GM18498 (cell line): ENCODE results near the gene SHF.
"Not testable (repeated sequence)": the region's sequence is repeated elsewhere in the genome, so short reads cannot be mapped to it uniquely, and the experiment has no call there.

Source experiments
- ATAC-seq: cut with Tn5 transposase; IDR thresholded peaks from one replicate; pipeline ENCODE4 v1.9.1; 2021; ENCODE audit warnings: mild to moderate bottlenecking, moderate library complexity; ENCODE audit not compliant: unreplicated experiment

SHF gene, protein sequence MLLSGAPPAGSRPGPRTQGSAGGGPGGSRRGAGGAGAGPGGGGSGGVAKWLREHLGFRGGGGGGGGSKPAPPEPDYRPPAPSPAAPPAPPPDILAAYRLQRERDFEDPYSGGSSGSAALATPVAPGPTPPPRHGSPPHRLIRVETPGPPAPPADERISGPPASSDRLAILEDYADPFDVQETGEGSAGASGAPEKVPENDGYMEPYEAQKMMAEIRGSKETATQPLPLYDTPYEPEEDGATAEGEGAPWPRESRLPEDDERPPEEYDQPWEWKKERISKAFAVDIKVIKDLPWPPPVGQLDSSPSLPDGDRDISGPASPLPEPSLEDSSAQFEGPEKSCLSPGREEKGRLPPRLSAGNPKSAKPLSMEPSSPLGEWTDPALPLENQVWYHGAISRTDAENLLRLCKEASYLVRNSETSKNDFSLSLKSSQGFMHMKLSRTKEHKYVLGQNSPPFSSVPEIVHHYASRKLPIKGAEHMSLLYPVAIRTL

DNA sequence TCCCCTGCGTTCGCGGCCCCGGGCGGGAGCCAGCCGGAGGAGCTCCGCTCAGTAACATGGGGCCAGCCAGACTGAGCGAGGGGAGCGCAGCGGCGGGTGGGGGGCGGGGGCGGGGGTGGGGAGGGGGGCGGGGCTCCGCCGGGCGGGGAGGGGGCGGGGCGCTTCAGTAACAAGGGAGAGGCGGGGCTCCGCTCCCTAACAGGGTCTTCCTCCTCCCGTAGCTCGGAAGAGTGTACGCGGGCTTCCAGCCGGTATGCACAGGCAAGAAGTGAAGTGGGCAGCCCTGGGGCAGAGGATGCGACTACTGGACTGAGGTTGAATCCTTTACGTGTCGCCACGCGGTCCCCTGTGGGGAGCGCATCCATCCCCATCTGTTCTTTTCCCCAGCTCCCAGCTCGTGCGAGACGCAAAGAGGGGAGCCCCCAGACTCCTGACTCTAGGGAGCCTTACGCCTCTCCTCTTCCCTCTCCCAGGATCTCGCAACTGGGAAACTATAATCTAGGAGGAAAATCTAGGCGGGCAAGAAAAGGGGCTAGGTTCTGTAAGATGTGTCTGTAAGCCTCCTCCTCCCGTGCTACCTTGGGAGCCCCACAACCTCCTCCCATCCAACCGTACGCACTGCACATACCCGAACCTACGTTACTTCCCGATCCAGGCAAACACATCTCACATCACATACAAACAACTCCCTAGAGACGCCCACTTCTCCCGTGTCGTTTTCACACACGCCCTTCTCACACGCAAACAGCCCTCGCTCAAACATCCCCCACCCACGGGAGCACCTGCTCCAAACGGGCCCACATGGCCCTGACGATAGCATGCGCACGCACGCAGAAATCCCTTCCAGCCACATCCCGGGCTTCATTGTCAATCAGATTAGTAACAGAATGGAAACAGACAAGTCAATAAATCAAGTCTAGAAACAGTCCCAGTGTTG is at the start of gene SHF:
TSS of gene SHF (minus strand) at position 73 of the 937 bp plus-strand sequence. CDS start at position 58, 15 bp downstream.
- ATAC-seq = no peak

DNA sequence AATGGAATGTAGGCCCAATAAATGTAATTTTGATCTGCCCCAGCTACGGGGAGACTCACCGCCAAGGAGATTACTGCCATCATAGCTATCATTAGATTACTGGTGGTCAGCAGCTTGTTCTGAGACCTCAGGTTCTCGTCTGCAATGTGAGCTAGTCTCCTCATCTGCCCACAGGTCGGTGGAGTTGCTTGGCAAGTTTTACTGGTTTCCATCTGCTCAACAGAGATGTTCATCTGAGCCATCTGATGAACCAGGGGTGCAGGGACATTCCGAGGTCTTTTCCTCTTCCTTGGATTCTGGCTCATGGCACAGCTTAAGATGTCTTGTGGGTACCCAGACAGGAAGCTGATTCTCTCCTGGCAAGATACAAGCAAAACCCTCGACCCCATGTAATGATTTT is 49.0 kb upstream of the SHF start:
- ATAC-seq = not testable (repeated sequence)

DNA sequence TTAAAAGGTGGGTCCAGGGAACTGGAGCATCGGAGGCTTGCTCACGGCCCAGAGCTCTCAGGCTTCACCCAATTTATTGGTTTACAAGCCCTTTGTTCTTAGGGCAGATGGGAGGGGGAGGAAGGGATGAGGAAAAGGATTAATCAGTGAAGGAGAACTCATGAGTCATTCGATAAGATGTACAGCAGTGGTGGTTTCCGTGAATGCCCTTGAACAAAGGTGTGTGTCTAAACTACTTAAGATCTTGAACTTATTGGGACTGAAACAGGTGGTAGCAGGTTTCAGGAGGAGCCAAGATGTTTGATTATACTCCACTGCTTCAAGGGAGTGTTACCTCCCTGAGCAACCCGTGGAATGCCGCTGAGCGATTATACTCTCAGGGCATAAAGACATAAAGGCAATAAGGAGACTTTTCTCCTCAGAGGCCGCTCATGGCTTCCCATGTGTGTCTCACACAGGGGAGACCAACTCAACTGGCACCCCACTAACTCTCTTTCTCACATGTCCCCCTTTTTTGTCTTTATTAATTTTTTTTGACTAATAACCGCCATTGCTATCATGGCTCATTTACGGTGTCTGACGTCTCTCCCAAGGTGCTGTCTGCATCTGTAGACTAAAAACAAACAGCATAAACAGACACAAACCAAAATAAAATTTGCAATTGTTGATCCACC is 46.9 kb upstream of the SHF start:
- ATAC-seq = no peak

DNA sequence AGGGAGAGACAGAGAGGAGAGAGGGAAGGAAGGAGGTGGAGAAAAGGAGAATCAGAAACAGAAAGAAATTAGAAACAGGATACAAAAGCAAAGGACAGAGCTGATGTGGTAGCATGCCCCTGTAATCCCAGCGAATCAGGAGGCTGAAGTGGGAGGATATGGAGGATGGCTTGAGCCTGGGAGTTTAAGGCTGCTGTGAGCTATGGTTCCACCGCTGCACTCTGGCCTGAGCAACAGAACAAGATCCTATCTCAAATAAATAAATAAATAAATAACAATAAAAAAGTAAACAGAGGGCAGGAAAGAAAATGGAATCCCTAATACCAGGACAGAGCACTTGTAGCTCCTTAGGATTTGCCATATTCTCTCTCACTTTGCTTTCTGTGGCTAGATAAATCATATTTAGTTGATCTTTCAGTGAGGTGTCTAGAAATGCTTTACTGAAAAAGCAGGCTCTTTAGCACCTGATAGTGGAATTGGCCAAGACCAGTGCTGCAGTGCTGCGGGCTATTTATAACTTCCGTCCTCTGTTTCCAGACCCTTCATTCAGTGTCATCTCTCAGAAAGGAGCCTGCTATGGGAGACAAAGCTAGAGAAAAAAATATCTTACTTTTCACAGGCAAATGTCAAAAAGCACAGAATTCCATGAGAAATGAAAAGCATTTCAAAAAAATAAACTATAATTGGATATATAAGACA is 44.2 kb upstream of the SHF start:
- no peak for ATAC-seq

DNA sequence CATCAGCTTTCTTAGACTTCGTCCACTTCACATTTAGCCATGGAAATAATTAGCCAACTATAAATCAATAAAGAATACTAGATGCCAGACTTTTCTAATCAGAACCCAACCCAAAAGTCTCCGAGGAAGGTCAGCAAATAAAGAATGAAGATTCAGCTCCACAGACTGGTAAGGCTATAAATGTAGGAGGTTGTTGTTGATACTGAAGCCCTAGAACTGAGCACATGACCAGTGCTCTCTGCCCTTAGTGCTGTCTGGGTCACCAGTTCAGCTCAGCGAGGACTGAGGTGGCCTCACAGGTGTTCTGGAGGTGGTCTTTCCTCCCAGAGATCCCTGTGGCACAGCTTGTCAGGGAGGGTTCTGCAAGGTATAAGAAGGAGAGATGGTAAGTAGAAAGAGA is 43.4 kb upstream of the SHF start:
- ATAC-seq = no peak

DNA sequence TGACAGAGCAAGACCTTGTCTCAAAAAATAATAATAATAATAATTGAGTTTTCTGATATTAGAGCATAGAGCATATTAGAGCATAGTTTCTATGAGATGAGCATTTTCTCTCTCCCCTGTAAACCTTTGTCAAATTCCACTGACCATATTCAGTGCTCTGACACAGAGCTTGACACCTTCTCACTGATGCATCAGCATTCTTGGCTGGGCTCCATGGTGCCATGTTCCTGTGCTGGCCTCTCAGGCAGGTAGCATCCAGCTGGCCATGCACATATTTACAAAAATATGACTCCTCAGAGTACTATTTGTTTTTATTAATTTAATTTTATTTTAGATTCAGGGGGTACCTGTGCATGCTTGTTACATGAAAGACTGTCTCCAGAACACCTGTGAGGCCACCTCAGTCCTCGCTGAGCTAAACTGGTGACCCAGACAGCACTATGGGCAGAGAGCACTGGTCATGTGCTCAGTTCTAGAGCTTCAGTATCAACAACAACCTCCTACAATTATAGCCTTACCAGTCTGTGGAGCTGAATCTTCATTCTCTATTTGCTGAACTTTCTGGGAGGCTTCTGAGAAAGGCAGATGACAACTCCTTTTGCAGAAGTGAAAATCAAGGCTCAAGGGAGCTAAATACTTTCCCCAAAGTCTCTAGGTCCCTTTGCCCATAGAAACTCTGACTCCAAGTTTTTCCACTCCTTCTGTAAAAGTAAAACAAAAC is 42.6 kb upstream of the SHF start:
- ATAC-seq = no peak

DNA sequence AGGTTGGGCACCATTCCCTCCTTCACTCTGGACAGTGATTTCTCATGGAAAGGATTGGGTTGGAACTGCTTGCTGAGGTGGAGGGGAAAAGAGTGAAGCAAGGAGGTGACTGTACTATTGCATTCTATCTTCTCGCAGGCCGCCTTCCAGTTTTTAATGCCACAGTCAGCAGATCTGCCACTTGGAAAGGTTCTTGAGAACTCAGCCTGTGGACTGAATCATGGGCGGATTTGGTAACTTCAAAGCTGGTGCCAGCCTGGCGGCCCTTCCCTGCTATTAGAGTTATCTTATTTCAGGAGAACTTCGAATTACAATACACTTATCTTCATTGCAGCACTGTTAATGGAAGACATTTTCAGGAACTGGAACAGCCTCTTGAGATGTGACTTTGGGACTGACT is 41.2 kb upstream of the SHF start:
- no peak for ATAC-seq

DNA sequence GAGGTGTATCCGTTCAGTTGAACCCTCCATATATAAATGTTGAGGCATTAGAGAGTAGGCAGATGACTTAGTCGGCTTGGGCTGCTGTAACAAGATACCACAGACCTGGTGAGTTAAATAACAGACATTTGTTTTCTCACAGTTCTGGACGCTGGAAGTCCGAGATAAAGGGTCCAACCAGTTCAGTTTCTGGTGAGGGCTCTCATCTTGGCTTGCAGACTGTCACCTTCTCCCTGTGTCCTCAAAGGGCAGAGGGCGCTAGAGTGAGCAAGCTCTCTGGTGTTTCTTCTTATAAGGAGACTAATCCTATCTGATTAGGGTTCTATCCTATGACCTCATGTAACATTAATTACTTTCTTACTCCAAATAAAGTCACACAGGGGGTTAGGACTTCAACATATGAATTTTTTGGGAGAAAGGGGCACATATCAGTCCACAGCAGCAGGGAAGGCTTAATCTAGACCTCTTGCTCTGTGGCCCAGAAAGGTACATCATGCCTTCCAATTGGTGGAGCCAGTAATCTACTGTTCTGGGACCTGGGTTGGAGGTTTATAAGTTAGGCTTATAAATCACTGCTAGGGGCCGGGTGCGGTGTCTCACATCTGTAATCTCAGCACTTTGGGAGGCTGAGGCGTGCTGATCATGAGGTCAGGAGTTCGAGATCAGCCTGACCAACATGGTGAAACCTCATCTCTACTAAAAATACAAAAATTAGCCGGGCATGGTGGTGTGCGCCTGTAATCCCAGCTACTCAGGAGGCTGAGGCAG is 37.9 kb upstream of the SHF start:
- ATAC-seq = no peak

DNA sequence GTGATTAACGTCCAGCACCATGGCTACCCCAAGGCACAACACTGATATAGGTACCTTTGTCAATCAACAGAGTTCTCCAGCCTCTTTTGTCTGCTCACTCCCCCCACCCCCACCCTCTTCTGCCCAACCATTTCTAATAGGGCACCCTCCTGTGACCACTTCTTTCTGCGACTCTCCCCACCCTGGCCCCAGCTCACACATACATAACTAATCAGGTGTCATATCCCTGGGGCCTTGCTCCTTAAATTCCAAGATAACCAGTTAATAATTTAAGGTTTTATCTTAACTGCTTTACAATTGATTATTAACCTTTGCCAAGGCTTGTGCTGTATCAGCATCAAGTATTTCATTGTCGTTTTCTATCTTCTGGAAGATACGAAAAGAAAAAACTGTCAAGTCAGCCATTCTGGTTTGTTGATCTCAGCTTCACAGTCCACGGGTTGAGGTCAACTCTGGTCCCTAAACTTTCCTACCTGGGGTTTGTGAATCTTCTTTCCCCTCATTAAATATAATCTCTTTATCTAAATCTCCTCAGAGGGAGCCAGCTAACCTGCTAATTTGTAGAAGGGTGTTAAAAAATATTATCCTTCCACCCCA is 37.0 kb upstream of the SHF start:
- ATAC-seq = no peak

DNA sequence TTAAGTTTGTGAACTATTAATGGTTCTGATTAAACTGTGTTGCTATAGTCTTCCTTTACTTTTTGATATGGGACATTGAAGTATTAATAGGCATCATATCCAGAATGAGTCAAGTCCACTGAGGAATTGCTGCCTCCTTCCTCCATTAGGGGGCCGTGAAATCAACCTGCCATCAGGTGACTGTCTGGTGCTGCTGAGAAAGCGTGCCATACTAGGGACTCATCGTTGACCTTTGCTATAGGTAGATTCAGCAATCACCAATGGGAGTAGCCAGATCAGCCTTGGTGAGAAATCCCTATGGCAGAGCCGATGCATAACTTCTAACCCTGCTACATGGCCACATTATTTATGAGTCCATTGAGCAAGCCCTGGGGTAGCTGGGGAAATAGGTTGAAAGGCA is 34.2 kb upstream of the SHF start:
- ATAC-seq = no peak

DNA sequence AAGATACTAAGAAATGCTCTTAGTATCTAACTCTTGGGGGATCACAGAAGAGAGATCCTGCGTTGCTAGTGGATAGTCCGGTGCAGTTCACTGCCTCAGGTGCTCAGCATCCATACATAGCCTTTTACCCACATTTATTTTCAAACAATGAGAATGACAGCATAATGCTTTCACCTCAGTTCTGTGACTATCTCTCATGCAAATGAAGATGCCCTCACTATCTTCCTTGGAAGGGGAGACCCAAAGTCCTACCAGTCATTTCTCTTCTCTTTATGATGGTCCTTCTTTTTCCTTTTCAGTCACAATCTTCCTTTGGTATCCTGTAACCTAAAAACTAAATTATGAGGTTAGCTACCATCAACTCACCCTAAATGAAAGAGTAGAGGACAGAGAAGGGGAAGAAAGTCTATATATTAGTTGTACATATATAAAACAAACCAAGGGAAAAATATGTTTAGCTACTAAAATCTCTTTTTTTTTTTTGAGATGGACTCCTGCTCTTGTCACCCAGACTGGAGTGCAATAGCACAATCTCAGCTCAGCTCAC is 33.4 kb upstream of the SHF start:
- no peak for ATAC-seq

DNA sequence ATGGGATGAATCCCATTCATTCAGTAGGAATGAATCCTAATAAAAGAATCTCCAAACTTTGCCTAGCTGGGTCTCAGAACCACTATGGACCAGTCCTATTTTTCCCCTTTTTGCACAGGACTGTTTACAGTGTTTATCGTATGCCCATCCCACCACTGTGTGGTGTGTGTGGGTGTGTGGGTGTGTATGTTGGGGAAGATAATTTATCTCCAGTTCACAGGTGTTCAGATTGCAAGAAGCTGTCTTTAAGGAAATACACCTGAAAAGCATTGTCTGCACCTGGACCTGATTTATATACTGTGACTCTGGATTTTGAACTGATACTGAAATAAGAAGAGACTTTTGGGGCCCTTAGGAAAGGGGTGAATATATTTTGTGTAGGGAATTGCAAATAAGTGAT is 24.7 kb upstream of the SHF start:
- ATAC-seq = no peak

DNA sequence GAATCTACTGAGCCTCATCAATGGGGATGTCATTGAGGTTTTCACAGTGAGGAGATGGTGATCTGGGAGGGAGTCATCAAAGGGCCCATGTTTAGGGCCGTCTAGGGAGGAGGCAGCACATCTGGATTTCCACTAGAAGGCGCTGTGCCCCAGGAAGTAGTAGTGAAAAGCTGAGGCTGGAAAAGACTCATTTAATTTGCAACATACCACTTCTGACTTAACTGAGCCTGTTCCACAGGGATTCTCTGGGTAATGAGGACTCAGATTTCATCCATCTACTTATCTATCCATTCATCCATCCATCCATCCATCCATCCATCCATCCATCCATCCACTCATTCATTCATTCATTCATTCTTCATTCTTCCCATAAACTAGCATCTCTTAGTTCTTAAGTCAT is 17.4 kb upstream of the SHF start:
- no peak for ATAC-seq

DNA sequence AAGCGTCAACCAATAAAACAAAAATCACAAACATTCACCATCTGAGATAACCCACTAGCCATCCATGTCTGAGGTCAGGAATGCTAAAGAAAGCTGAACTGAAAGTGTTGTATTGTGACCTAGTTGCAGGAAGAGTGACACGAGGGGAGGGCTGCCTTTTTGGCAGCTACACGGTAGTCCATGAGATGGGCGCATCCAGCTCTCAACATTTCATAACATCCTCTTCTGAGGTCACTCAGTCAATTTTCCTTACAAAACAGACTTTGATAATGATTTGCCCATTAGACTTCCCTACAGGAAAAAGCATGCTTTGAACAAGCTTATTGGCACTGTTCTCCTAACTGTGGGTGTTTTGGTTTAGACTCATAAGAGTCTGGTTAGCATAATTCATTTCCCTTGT is 15.4 kb upstream of the SHF start:
- no peak for ATAC-seq

DNA sequence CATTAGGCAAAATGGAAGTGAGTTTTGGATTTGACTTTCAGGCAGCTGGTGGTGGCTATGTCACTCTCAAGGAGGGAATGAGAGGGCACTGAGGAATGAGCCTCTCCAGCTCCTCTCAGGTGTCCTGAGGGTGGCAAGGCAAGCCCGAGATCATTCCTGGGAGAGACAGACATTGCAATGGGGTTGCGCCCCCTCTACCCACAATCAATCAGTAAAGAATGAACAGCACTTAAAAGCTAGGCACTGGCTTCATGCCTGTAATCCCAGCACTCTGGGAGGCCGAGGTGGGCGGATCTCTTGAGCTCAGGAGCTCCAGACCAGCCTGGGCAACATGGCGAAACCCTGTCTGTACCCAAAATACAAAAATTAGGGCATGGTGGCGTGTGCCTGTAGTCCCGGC is 14.1 kb upstream of the SHF start:
- no peak for ATAC-seq

DNA sequence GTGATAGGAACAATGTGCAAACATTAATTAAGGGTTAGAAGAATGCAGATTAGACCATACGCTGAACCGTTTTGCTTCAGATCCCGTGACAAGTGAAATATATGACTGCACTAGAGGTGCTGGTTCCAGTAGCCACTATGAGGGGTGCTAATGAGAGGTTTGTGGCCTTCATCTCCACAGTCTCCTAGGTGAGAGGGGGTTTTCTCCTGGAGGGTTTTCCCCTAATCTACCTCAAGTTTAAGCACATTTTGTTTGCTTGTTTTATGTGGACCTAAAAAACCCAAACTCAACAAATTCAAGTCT is 13.7 kb upstream of the SHF start:
- no peak for ATAC-seq

DNA sequence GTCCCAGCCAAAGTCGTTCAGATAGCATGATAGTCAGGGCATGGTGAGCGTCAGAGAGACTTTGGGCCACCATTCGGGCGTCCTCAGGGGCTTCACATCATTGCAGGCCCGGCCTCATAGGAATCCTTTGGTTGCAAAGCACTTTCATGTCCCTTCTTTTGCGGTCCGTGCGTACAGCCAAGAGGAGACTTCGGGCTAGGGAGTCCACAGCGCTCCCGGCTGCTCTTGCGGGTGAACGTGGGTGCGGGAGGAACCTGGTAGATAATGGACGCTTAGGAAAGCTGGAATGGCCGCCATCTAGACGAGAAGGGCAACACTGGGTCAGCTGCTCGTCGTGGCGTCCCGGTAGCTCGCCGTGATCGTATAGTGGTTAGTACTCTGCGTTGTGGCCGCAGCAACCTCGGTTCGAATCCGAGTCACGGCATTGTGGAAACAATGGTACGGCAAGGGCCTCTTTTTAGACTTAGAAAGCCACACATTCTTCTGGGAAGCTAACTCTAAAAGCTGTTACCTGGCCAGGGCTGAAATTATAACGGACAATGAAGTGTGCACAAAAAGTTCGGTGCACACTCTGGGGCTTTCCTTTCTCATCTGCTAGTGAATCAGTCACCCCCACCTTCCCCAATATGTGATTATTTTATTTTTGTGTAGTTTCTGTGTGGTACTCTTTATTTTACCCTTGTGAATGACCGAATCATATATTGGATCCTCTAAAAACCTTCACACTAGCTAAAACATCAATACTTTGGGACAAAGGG is 13.2 kb upstream of the SHF start:
- peak; percentile 14 for ATAC-seq
